CMK (cell line): ENCODE results near the gene C1QTNF12.

Experiments
- DNase-seq: peaks from one replicate; pipeline ENCODE4 v3.0.0-alpha.2; 2010; ENCODE audit warnings: low read depth

Gene C1QTNF12

GRCh38 chr1:1228596-1229321 is 17.8 kb downstream of the C1QTNF12 start:
- DNase-seq = no peak

GRCh38 chr1:1228187-1228586 is 18.3 kb downstream of the C1QTNF12 start:
- DNase-seq = no peak

GRCh38 chr1:1227386-1227785 is 19.1 kb downstream of the C1QTNF12 start:
- DNase-seq = no peak

GRCh38 chr1:1226566-1227362 is 19.8 kb downstream of the C1QTNF12 start:
- DNase-seq = no peak

GRCh38 chr1:1225913-1226312 is 20.6 kb downstream of the C1QTNF12 start:
- no peak for DNase-seq

GRCh38 chr1:1225238-1225845 is 21.2 kb downstream of the C1QTNF12 start:
- no peak for DNase-seq

- no peak for DNase-seq
Observed at GRCh38 chr1:1223891-1224290, 22.6 kb downstream of the C1QTNF12 start.

GRCh38 chr1:1223321-1223720 is 23.2 kb downstream of the C1QTNF12 start:
- DNase-seq = no peak

- DNase-seq = no peak
Observed at GRCh38 chr1:1222575-1223225, 23.8 kb downstream of the C1QTNF12 start.

- no peak for DNase-seq
Observed at GRCh38 chr1:1221887-1222574, 24.5 kb downstream of the C1QTNF12 start.

GRCh38 chr1:1220197-1220596 is 26.3 kb downstream of the C1QTNF12 start:
- no peak for DNase-seq

GRCh38 chr1:1219341-1219740 is 27.2 kb downstream of the C1QTNF12 start:
- no peak for DNase-seq

- DNase-seq = no peak
Observed at GRCh38 chr1:1218524-1219200, 27.9 kb downstream of the C1QTNF12 start.

GRCh38 chr1:1217621-1218523 is 28.6 kb downstream of the C1QTNF12 start:
- no peak for DNase-seq

- DNase-seq = no peak
Observed at GRCh38 chr1:1216770-1217620, 29.5 kb downstream of the C1QTNF12 start.

GRCh38 chr1:1215881-1216605 is 30.5 kb downstream of the C1QTNF12 start:
- no peak for DNase-seq

GRCh38 chr1:1215080-1215676 is 31.3 kb downstream of the C1QTNF12 start:
- no peak for DNase-seq
